ENCODE measurements around the gene TIMMDC1.

- TF ChIP-seq, protein P1, sequence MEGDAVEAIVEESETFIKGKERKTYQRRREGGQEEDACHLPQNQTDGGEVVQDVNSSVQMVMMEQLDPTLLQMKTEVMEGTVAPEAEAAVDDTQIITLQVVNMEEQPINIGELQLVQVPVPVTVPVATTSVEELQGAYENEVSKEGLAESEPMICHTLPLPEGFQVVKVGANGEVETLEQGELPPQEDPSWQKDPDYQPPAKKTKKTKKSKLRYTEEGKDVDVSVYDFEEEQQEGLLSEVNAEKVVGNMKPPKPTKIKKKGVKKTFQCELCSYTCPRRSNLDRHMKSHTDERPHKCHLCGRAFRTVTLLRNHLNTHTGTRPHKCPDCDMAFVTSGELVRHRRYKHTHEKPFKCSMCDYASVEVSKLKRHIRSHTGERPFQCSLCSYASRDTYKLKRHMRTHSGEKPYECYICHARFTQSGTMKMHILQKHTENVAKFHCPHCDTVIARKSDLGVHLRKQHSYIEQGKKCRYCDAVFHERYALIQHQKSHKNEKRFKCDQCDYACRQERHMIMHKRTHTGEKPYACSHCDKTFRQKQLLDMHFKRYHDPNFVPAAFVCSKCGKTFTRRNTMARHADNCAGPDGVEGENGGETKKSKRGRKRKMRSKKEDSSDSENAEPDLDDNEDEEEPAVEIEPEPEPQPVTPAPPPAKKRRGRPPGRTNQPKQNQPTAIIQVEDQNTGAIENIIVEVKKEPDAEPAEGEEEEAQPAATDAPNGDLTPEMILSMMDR (conservative IDR thresholded peaks at IDR 0.05), result no peak
- TF ChIP-seq ZFX (IDR thresholded peaks at IDR 0.05), result no peak
Observed at GRCh38 chr3:119550192-119550910, 52.0 kb downstream of the TIMMDC1 start.

Data from C4-2B (cell line).